GM19452 (cell line): ENCODE measurements around the gene LMBR1L.
"Not testable (repeated sequence)": the region's sequence is repeated elsewhere in the genome, so short reads cannot be mapped to it uniquely, and the experiment has no call there.

Source experiments
- ATAC-seq: cut with Tn5 transposase; IDR thresholded peaks from one replicate; pipeline ENCODE4 v1.9.1; 2021; ENCODE audit not compliant: unreplicated experiment

The LMBR1L gene

GRCh38 chr12:49088150-49088931, 22.3 kb downstream of the LMBR1L start:
- peak; percentile 89 for ATAC-seq

DNA sequence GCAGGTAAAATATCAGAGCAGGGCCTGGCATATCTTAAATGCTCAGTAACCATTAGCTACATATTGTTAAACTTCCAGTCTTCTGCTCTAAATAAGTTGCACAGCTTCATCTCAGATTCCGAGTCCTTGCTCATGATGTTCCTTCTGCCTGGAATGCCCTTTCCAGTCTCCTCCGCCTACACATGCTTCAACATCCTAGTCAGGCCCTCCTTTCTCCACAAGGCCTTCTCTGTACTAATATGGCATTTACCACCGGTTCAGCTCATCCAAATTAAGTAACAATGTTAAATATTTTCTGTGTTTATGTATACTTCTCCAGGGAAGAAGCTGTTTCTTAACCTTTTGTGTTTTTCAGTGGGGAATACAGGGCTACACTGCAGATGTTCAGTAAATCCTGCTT, 24.5 kb downstream of the LMBR1L start:
- no peak for ATAC-seq

DNA sequence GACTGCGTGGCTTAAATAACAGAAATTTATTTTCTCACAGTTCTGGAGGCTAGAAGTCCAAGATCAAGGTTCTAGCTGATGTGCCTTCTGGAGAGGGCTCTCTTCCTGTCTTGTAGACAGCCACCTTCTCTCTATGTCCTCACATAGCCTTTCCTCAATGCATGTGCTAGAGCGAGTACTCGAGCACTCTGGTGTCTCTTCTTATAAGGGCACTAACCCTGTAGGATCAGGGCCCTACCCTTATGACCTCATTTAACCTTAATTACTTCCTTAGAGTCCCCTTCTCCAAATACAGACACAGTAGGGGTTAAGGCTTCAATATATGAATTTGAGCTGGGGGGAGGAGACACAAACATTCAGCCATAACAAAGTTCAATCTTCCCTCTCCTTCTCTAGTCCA, 26.2 kb downstream of the LMBR1L start:
- ATAC-seq: no peak

DNA sequence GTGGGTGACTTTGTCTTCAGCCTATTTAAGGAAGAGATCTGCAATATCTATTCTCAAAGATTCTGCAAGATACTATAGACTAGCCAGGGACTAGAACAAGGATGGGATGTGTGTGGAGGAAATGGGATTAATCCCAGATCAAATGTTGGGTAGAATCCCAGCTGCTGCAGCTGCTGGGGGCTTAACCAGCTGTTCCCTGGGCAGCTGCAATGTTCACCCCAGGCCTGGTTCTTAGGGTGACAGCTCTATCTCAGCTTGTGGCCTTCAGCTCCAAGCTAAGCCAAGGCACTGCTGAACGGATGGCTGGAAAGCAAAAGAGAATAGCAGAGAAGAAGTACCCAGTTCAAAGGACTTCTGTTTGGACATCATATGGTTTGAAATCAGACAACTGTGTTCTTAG, 30.9 kb downstream of the LMBR1L start:
- ATAC-seq: no peak

GRCh38 chr12:49070971-49071370, 39.7 kb downstream of the LMBR1L start:
- no peak for ATAC-seq

DNA sequence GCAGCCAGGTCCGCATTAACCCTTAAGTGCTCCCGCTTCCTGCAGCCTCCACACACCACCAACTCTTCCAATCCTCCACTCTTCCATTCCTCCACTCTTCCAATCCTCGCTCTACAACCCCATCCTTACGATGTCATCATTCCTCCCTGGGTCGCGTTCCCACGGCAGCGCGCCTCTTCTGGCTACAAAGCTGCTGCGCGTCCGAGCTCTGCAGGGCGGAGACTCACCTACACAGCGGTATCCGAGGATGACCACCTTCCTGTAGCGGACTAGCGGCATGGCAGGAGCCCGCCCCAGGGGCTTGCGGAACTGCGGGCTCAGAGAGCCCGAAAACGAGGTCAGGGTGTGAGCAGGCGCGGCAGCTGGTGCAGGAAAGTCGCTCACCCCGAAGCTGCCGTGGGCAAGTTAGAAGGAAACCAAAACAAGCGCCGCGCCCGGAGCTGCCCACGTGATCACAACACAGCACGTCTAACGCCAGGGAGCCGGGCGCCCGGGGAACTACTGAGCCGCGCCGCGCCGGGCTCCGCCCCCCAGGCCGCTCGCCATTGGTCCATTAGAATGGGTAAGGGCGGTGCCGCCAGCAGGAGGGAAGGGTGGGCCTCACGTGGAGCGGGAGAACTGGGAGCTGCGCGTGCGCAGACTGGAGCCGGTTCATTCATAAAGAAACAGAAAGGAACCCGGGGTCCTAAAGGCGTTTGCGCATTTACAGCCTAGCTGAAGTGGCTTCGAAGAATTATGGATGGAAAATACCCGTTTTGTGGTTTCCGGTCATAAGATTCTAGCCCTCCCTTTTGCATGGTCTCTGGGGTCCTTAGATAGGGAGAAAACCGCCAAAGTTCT, 40.9 kb downstream of the LMBR1L start, which contains the start of gene RHEBL1:
TSS of gene RHEBL1 (minus strand) at position 473 of the 840 bp plus-strand sequence. CDS start at position 279, 194 bp downstream.
- peak; percentile 98 for ATAC-seq

GRCh38 chr12:49068879-49069506, 41.7 kb downstream of the LMBR1L start:
- no peak for ATAC-seq

DNA sequence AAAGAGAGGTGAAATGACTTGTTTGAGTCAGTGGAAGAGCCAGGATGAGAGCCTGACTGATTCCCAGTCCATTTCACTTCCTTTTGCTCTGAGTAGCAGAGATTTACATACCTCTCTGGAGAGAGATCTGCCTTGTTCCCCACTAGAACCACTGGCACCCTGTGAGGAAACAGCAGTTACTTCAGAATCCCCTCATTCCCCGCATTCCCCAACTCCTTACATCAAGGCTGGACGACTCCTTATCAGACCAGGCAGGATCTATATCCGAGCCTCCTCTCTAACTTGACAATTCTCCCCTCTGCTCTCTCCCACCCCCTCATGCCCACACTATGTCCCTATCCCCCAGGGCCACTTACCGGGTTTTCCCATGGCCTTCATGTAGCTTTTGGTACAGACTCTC, 44.5 kb downstream of the LMBR1L start:
- ATAC-seq: no peak

GRCh38 chr12:49064767-49065152, 45.9 kb downstream of the LMBR1L start:
- ATAC-seq: no peak

- not testable (repeated sequence) for ATAC-seq
Measured at GRCh38 chr12:49061916-49062315, 48.7 kb downstream of the LMBR1L start.

DNA sequence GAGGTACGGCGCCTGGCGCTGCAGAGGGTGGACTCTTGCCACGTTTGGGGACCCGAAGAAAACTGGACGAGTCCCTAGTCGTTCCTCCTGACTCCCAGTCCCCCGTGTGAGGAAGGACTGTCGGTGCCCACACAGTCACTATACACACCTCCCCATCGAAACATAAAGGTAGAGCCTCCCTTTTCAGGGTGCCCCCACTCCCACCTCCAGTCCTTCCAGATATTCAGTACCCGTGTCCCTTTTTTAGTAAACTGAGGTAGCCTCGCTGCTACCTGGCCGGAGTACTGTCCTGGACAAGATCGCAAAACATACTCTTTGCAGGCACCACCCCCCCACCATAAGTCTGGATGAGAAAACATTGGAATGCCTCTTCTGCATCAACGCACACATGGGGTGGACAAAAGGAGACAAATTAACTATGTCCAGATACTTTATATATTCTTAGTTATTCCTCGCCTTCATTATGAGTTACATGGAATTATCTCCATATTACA, 49.4 kb downstream of the LMBR1L start:
- ATAC-seq: no peak

DNA sequence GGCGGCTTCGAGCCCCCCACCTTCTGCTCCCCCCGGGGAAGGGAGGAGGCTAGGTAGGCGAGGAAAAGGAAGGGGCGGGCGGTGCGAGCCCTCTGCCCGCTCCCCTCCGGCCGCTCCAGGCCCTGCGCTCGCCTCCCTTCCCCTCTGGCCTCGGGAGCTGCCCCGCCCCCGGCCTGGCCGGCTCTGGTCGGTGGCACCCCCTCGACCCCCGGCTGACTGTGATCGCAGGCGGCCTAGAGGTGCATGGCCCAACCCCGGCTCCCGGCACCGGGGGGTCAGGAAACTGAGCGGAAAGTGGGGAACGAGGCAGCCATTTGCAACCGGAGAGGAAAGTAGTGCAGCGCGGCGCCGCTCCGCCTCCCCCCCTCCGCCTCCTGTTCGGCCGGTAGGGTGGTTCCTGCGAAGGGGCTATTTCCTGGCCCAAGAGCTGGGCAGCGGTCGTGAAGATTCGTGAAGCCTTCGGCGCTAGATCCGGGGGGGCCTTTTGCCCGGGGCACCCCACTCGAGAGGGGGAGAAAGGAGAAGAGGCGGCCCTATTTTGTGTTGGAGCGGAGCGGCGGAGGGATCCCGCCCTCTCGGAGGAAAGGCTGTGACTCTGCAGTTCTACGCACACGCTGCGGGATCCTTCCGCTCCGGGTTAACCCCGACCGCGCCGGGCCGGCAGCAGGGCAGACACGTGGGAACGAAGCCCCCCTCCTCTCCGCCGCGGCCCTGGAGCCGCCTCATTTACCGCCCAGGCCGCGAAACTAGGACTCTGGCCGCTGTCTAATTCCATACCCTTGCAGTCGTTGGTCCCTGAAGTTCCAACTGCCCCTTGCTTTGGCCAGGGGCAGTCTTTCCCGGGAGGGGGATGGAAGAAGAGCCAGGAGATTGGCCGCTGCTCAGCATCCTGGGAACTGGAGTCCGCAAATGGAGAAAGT, 50.1 kb downstream of the LMBR1L start, which contains the start of gene KMT2D:
TSS of gene KMT2D (minus strand) at position 558 of the 920 bp plus-strand sequence. CDS start 5,470 bp downstream, outside the sequence.
- peak; percentile 39 for ATAC-seq

DNA sequence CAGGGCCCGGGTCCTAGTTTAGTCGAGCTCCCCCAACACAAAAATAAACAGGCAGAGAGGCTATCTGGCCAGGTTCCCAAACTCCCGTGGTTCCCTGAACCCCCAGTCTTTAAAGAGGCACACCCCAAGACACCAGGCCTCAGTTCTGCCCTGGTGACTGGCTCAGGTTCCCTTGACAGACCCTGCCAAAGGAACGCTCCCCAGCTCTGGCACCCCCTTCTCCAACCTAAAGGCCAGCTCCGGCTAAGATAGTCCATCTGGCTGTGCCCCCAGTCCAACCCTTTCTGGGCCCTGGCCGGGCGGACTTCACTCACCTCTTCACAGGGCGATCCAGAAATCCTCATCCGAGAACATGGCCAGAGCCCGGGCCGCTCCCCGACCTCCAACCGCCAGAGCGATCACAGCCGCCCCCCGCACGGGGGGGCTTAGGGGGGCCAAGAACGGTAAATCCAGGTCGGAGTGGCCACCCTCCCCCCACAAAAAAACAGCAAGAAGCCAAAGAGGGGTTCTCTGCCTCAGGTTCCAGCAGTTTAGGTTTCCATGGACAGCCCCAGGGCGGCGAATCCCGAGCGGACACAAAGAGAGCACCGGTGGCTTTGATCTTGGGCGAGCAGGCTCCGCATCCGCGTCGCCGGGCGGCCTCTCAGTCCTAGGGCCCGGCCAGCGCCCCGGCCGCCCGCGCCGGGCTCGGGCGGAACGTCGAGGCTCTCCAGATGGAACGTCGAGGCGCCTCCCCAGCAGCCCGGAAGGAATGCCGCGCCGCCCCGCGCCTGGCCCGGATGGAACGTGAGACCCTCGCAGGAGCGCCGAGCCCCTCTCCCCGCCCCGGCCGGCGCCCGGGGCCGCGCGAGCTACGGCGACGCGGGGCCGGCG, 51.1 kb downstream of the LMBR1L start:
- ATAC-seq: peak; percentile 15

DNA sequence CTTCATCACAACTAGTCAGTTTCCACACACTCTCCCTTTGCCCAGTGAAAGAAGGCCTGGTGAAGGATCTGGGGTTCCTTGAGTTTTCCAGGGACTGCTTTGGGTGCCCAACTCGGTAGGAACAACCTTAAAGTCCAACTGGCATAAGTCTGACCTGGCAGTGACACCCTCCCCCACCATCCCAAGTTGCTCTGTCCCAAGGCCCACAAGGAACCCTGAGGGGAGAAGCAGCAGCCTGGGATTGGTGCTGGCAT, 51.7 kb downstream of the LMBR1L start:
- no peak for ATAC-seq

- ATAC-seq: no peak
Measured at GRCh38 chr12:49058366-49059044, 52.1 kb downstream of the LMBR1L start.

DNA sequence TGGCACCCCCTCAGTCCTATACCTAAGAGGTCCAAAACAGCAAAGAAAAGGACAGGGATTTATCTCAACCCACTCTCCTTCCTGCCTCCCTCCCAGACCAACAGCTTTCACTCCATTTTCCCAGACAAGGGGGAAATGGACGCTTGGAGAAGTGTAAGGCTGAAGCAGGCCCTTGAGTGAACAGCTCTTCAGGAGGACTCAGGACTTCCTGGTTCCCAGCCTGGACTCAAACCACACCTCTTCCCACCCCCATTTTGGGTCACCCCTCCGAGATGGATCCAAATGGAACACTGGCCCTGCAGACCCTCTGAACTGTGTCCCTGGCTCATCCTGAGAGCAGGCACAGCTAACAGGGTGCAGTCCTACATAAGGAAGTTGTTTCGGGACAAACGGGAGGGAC, 52.8 kb downstream of the LMBR1L start:
- no peak for ATAC-seq

DNA sequence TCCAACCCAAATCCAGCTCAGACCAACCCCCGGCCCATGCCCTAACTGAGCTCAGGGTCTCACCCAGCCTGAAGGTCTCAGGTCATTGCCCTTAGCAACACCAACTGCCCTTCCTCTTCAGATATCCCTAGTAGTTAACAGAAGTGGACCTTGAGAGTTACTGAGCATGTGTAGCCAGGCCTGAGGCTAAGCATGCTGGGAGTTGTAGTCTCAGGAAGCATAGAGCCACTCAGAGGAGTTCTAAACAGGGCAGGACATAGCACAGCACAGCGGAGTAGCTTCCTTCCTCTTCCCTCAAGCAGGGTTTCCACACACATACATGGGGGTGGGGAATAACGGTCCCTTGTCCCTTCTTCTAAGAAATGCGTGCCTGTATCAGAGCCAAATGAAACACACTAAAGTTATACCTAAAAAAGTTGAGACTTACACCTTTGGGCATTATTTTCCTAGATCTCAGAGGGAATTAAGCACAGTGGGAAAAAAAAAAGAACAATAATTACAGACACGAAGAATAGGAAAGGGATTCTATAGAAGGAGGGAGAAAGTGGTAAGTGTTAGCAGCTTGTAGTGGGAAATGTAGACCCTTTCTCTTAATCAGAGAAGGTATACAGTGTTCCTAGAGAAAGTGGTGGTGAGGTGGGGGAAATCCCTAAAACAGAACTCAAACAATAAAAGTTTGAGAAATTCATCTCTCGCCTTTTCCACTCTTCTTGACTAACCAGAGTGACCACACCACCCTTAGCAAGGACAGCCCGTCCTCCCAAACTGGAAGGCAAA, 54.5 kb downstream of the LMBR1L start:
- ATAC-seq: peak; percentile 62

GRCh38 chr12:49055092-49055491, 55.6 kb downstream of the LMBR1L start:
- no peak for ATAC-seq
